Measurements from ENCODE around the gene ACAP1. TPM values are rescaled to one million over a fixed set of nuclear protein-coding genes. Genes with fewer than 3 reads are reported as not detected.

ACAP1 gene
- polyA plus RNA-seq, 6 donors from 2014 or later = 117 to 177 (median 155) TPM

DNA sequence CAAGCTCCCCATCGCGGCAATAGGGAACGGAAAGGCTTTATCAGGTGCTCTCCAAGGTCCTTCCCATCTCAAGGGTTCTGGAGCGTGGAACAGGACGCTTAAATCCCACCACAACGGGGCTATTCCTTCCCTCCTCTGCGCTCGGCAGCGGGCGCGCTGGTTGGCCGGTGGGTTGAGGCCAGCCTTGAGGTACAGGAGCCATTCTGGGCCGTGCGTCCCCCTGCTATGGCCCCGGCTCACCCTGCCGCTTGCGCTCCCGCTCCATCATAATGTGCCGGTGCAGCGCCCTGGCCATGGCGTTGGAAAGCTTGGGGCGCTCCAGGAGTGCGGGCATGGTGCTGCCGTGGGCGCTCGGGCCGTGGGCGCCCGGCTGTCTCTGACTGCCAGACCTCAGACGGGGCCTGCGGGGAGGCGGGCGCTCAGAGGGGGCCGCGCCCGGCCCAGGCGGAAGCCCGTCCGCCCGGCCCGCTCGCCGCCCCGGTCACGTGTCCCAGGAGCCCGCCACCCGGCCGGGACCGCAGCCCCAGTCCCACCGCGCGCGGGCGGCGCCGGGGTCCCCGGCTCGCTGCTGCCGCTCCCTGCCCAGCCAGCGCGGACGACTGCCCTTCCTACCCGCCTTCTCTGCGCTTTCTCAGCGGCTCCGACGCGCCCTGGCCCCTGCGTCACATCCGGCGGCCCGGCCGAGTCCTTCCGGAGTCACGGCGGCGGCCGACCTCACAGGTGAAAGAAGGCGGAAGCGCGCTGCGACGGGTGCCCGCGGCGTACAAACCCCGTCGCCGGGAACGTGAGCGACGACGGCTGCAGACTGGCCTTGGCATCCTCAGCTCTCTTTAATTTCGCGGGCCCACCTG is 21.4 kb upstream of the ACAP1 start, which contains the start of gene GPS2:
Gene GPS2, minus strand, starts transcription at position 642 of the 851 bp plus-strand sequence. Its CDS starts 308 bp downstream, at position 334.
- peaks cover 50 to 62% (median 50%) of the 10 kb centered on the region in 3 donors for H3K4me1 Mint-ChIP-seq
- H3K36me3 Mint-ChIP-seq = peaks cover 10 to 21% of the 10 kb centered on the region in 2 donors

DNA sequence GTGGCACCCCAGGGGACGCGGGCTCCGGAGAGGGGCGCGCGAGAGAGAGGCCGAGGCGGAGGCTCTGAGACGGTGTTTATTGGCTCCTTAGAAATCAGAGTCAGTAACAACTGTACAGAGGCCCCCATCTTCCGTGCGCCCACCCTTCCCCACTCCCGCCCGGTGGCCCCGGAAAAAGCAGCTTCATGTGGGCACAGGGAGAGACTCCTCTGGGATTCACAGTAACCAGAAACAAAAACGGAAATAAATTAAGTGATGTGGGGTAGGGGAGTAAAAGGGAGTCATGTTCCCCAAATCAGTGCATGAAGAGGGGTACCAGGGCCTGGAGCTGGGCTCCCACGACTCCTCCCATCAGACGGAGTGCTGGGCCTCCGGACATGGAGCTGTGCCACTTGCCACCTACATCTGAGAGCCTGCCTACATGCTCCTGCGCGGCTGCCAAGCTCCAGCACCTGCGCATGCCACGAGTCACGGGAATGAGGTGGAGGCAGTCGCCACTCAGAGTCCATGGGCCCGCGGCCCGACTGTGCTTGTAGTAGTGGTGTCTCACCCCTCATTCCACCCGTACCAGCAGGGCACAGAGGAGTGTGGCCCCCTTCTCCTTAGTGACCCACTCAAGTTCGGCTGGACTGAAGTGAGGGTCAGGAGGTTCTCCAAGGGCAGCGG is 20.6 kb upstream of the ACAP1 start:
- Mint-ChIP-seq H3K4me1 (peaks cover 42 to 54% (median 42%) of the 10 kb centered on the region in 3 donors), H3K4me3 (peak overlapping the region; percentile 90 to 97 (median 93)), H3K27ac (peak overlapping the region; percentile 76 to 99 (median 97)), H3K27me3 (no peaks in the 10 kb centered on the region), H3K9me3 (no peaks in the 10 kb centered on the region), H3K36me3 (peaks cover 3 to 13% of the 10 kb centered on the region in 2 donors)
- DNase-seq = no peak
- no peak for ATAC-seq (ENCODE audit: low read depth in 2 of 2)

More for the DNA sequence above, 21.4 kb upstream of the ACAP1 start, which contains the start of gene GPS2:
- Mint-ChIP-seq H3K27ac (peak within 1 kb of the TSS; percentile 92 to 99 (median 97)), H3K4me3 (peak within 1 kb of the TSS; percentile 90 to 97 (median 93)), H3K9me3 (no peaks in the 10 kb centered on the region), H3K27me3 (no peaks in the 10 kb centered on the region)
- DNase-seq (peak; percentile 92), ATAC-seq (ENCODE audit: low read depth in 2 of 2) (peak; percentile 93 to 95)

DNA sequence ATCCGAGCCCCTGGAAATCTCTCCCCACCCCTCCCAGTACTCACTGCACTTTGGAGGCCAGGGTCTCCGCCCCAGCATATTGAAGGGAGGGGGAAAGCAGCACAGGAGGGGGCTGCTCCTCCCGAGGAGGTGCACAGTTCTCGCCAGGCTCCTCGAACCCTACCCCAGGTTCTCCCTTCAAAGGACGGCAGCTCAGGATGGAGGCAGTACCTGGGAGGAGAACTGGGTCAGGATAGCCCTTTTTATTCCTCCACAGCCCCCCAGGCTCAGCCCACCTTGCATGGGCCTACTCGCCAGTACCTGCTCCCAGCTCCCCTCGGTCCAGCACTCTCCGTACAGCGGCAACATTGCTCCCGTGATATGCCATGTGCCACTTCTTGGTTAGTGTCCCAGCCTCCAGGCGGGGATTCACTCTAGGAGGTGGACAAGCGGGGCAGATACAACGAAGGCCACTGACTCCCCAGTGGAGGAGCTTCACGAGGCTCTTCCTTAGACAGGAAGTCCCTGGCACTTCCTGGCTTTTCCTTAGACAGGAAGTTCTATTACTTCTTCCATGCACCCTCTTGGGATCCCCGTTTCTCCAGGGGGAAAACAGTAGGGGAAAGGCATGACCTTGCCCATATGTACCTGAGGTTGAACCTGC is 19.0 kb upstream of the ACAP1 start:
- Mint-ChIP-seq H3K27ac (peak overlapping the region in 4 of 6 donors; percentile 50 to 77 (median 62)), H3K27me3 (no peaks in the 10 kb centered on the region), H3K9me3 (no peaks in the 10 kb centered on the region), H3K36me3 (peaks cover 0 to 5% of the 10 kb centered on the region in 2 donors), H3K4me1 (peaks cover 30 to 41% (median 30%) of the 10 kb centered on the region in 3 donors), H3K4me3 (peak overlapping the region in 7 of 8 donors; percentile 15 to 70 (median 52))
- no peak for DNase-seq
- no peak for ATAC-seq (ENCODE audit: low read depth in 2 of 2)

DNA sequence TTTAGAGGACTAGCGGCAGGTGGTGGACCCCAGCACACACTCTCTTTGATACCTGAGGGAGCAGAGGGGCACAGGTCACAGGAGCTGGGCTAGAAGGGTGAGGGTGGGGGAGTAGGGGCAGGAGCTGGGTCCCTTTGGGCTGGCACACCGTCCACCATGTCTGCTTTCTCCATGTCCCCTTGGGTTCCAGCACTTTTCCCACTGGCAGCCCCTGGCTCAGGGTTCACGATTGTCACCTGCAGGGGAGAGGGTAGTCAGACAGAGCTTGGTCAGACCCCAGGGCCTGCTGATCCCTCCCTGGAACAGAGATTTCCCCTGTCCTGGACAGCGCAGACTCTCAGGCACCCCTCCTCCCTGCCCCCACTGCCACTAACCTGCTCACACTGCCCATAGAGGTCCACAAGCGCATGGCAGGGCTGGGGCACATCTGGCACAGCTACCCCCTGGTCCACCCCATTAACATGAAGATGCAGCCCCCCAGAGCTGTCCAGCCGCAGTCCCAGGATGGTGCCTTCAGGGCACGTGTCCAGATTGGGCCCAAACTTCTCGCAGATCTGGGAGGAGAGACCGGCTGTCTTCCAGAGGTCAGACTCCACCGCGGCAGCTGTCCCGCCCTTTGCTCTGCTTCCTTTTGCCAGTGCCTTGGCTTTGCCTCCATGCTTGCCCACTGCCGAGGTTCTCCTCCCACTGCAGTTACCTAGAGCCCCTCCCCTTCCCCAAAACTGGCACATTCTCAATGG is 18.0 kb upstream of the ACAP1 start:
- H3K27ac Mint-ChIP-seq = peak overlapping the region in 2 of 6 donors; percentile 42 to 83

DNA sequence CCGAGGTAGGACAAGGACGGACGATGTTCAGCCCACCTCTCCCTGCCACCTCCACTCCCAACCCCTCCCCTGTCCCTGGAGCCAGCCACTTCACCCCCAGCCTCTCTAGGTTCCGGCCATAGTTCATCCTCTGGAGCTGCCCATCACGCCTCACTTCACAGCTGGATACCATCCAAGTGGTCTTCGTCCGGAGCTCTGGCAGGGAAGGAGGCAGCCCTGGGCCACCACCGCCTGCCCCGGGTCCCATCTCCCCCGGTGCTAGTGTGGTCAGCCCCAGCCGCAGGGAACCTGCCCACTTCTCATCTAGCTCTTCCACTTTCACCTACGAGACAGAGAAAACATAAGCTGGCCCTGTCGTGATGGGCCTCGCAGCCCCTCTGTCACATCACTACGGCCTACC is 14.9 kb upstream of the ACAP1 start:
- ATAC-seq (ENCODE audit: low read depth in 2 of 2) (no peak), DNase-seq (no peak)
- no peaks in the 10 kb centered on the region for H3K9me3 Mint-ChIP-seq
- H3K4me3 Mint-ChIP-seq = no peak overlapping the region
- peak overlapping the region in 1 of 6 donors; percentile 59 for H3K27ac Mint-ChIP-seq
- H3K4me1 Mint-ChIP-seq = peaks cover 2 to 10% (median 7%) of the 10 kb centered on the region in 3 donors
- H3K36me3 Mint-ChIP-seq = peaks cover 0 to 5% of the 10 kb centered on the region in 2 donors
- H3K27me3 Mint-ChIP-seq = no peaks in the 10 kb centered on the region

More for the DNA sequence above, 18.0 kb upstream of the ACAP1 start:
- DNase-seq (no peak), ATAC-seq (ENCODE audit: low read depth in 2 of 2) (no peak)
- peaks cover 20 to 31% (median 21%) of the 10 kb centered on the region in 3 donors for H3K4me1 Mint-ChIP-seq
- peak overlapping the region in 2 of 8 donors; percentile 37 to 69 for H3K4me3 Mint-ChIP-seq
- H3K27me3 Mint-ChIP-seq = no peaks in the 10 kb centered on the region
- H3K36me3 Mint-ChIP-seq = peaks cover 0 to 5% of the 10 kb centered on the region in 2 donors
- no peaks in the 10 kb centered on the region for H3K9me3 Mint-ChIP-seq

DNA sequence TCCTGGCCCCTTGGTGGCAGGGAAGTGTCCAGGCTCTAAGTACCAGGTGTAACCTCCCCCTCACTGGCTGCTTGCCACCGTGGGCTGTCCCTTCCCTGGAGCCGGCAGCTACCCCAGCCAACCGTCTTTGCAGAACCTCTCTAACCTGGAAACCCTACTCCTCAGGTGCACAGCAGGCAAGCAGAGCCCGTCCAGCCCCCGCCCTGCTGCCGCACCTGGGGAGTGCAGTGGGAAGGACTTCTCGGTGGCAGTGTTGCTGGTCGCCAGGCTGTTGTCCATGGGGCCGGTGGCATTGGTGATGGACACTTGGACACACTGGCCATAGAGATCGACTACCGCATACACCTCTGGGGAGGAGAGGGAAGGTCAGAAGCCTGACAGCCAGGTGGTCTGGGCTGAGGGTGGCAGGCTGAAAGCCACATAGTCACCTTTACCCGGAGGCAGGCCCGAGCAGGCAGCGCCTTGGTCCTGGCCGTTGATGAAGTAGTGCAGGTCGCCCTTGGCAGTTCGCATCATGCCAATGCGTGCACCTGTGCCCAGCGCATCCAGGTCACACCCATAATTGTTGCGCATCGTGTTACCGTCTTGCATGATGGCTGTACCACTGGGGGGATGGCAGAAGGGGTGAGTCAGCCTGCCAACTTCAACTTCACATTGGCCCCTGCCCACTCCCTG is 13.7 kb upstream of the ACAP1 start:
- no peak overlapping the region for H3K27ac Mint-ChIP-seq
- ATAC-seq (ENCODE audit: low read depth in 2 of 2) (no peak), DNase-seq (no peak)
- H3K36me3 Mint-ChIP-seq = peaks cover 0 to 5% of the 10 kb centered on the region in 2 donors
- peaks cover 9 to 14% (median 12%) of the 10 kb centered on the region in 3 donors for H3K4me1 Mint-ChIP-seq
- no peaks in the 10 kb centered on the region for H3K9me3 Mint-ChIP-seq
- no peak overlapping the region for H3K4me3 Mint-ChIP-seq
- H3K27me3 Mint-ChIP-seq = no peaks in the 10 kb centered on the region

DNA sequence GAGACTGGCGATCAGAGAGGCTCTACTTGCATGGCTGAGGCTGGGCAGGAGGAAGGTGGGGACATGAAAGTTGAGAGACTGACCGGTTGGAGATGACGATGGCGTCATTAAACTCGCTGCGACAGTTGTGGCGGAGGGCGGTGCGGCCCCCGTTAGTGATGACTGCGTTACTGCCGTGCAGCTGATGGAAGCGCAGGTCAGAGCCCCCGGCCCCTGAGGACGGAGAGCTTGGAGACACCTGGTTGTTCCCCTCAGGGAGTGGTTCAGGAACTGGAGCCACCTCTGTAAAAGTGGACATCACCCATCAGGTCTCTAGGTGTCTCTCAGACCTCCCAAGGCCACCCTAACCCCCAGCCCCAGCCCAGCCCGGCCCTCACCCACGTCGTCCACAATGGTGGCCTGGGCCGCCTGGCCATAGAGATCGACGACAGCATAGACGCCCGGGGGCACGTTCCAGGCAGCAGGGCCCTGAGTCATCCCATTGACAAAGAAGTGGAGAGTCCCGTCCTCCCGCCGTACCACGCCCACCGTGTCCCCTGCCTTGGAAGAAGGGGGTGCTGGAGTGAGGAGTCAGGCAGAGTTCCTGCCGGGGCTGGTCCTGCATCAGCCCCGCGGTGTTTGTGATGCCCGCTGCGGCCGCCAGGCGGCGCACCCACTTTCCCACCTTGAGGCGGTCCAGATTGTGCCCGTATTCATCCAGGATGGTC is 12.4 kb upstream of the ACAP1 start:
- H3K27ac Mint-ChIP-seq = peak overlapping the region in 1 of 6 donors; percentile 36
- no peaks in the 10 kb centered on the region for H3K9me3 Mint-ChIP-seq
- DNase-seq (peak; percentile 55), ATAC-seq (ENCODE audit: low read depth in 2 of 2) (peak; percentile 48 to 53)
- H3K36me3 Mint-ChIP-seq = peaks cover 0 to 5% of the 10 kb centered on the region in 2 donors
- peak overlapping the region in 1 of 8 donors; percentile 35 for H3K4me3 Mint-ChIP-seq
- peaks cover 18 to 26% (median 25%) of the 10 kb centered on the region in 3 donors for H3K4me1 Mint-ChIP-seq
- H3K27me3 Mint-ChIP-seq = no peaks in the 10 kb centered on the region

DNA sequence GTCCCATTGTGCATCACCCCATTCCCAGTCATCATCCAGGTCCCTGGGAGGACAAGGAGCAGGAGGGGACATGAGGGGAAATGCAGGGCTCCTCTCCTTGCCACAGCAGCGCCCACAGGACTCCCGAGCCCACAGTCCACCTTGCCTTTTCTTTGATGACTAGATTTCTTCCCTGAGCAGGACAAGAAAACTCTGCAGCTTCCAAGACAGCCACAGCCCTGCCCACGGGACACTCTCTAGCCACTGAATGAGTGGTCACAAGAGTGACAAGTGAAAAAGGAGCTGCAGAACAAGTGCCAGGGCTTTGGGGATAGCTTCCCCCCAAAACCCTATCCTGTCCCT is 11.9 kb upstream of the ACAP1 start:
- Mint-ChIP-seq H3K4me3 (peak overlapping the region in 1 of 8 donors; percentile 35), H3K4me1 (peaks cover 18 to 28% (median 26%) of the 10 kb centered on the region in 3 donors), H3K27ac (peak overlapping the region in 1 of 6 donors; percentile 36), H3K27me3 (no peaks in the 10 kb centered on the region), H3K36me3 (peaks cover 0 to 5% of the 10 kb centered on the region in 2 donors), H3K9me3 (no peaks in the 10 kb centered on the region)
- DNase-seq (no peak), ATAC-seq (ENCODE audit: low read depth in 2 of 2) (no peak)

DNA sequence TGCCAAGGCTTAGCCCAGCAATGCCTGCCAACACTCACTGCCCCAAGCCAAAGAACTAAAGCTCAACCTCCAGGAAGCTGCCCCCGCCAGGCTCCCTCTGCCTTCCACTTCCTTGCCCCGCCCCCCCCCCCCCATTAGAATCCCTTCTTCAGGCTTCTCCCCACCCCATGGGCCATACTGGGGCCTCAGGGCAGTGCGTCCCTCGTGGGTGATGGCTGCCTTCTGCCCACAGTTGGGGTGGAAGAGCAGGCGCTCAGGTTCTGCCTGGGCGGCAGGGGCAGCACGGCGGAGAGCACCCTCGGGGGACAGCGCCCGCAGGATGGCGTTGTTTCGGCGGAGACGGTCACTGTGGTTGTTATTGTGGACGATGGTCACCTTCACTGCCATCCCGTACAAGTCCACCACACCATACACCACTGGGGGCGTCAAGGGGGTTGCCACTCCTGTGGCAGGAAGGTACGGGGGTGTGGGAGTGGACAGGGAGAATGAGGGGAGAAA is 11.2 kb upstream of the ACAP1 start:
- peaks cover 24 to 34% (median 31%) of the 10 kb centered on the region in 3 donors for H3K4me1 Mint-ChIP-seq

DNA sequence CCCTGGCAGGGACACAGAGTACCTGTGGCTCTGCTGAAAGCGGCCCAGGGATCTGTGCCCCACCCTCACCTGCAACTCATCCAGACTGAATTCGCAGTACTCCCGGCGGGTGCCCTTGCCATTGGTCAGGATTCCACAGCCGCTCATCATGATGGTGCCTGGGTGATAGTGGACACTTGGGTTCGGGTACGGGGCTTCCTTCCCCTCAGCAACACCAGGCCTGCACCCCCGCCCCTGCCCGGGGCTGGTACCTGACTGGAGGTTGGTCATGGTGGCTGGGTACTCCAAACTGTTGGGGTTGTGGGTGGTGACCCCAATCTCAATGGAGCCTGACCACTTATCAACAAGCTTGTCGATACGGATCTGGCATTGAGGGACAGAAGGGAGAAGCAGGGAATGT is 10.1 kb upstream of the ACAP1 start:
- no peak for DNase-seq
- peak overlapping the region in 2 of 8 donors; percentile 39 to 44 for H3K4me3 Mint-ChIP-seq
- ATAC-seq (ENCODE audit: low read depth in 2 of 2) = no peak
- no peaks in the 10 kb centered on the region for H3K9me3 Mint-ChIP-seq
- H3K27ac Mint-ChIP-seq = no peak overlapping the region
- peaks cover 0 to 5% of the 10 kb centered on the region in 2 donors for H3K36me3 Mint-ChIP-seq
- no peaks in the 10 kb centered on the region for H3K27me3 Mint-ChIP-seq
- H3K4me1 Mint-ChIP-seq = peaks cover 29 to 41% (median 39%) of the 10 kb centered on the region in 3 donors

More for the DNA sequence above, 11.2 kb upstream of the ACAP1 start:
- Mint-ChIP-seq H3K4me3 (peak overlapping the region in 1 of 8 donors; percentile 22), H3K9me3 (no peaks in the 10 kb centered on the region), H3K36me3 (peaks cover 0 to 5% of the 10 kb centered on the region in 2 donors), H3K27ac (peak overlapping the region in 1 of 6 donors; percentile 47), H3K27me3 (no peaks in the 10 kb centered on the region)
- ATAC-seq (ENCODE audit: low read depth in 2 of 2) (no peak), DNase-seq (no peak)

DNA sequence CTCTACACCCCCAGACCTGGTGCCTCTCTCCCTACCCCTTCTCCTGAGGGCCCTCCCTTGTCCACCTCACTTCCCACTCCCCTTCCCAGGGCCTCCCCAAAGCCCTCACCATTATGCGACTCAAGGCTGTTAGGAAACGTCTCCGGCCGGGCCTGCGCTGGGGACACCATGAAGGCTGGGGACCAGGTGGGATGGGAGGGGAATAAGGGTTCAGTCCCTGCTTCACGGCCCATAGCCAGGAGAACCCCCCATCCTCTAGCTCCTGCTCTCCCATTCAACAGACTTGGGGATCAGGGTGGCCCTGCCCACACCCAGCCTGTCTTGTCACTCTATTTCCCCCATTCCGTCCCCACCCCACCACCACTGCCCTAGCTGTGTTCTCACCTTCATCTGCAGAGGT is 9.3 kb upstream of the ACAP1 start:
- Mint-ChIP-seq H3K36me3 (no peaks in the 10 kb centered on the region), H3K4me1 (peaks cover 29 to 41% (median 39%) of the 10 kb centered on the region in 3 donors), H3K27me3 (no peaks in the 10 kb centered on the region), H3K4me3 (peak overlapping the region in 2 of 8 donors; percentile 32 to 93), H3K9me3 (no peaks in the 10 kb centered on the region), H3K27ac (no peak overlapping the region)
- no peak for DNase-seq
- ATAC-seq (ENCODE audit: low read depth in 2 of 2) = no peak
